Measurements from ENCODE around the gene SCUBE3.

Gene SCUBE3

GRCh38 chr6:35174088-35174434 is 39.7 kb upstream of the SCUBE3 start:
- ChIA-PET POLR2A (no interaction called here), CTCF (no interaction called here)
- DNase-seq (ENCODE audit: extremely low spot score): no peak
- TF ChIP-seq, protein P1, sequence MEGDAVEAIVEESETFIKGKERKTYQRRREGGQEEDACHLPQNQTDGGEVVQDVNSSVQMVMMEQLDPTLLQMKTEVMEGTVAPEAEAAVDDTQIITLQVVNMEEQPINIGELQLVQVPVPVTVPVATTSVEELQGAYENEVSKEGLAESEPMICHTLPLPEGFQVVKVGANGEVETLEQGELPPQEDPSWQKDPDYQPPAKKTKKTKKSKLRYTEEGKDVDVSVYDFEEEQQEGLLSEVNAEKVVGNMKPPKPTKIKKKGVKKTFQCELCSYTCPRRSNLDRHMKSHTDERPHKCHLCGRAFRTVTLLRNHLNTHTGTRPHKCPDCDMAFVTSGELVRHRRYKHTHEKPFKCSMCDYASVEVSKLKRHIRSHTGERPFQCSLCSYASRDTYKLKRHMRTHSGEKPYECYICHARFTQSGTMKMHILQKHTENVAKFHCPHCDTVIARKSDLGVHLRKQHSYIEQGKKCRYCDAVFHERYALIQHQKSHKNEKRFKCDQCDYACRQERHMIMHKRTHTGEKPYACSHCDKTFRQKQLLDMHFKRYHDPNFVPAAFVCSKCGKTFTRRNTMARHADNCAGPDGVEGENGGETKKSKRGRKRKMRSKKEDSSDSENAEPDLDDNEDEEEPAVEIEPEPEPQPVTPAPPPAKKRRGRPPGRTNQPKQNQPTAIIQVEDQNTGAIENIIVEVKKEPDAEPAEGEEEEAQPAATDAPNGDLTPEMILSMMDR (IDR thresholded peaks at IDR 0.05; ENCODE audit: control extremely low read depth, extremely low read depth, low read depth, missing control alignments): no peak

DNA sequence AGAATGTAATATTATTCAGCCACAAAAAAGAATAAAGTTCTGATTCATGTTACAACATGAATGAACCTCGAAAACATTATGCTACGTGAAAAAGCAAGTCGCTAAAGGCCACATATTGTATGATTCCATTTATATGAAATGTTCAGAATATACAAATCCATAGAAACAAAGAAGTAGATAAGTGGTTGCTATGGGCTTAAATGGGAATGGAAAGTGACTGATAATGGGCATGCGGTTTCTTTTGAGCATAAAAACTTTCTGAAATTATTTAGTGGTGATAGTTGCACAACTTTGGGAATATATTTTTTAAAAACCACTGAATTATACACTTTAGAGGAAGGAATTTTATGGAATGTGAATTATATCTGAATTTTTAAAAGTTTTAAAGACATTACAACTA is 39.3 kb upstream of the SCUBE3 start:
- no peak for DNase-seq (ENCODE audit: extremely low spot score)
- TF ChIP-seq, protein P1 (IDR thresholded peaks at IDR 0.05; ENCODE audit: control extremely low read depth, extremely low read depth, low read depth, missing control alignments): no peak
- ChIA-PET CTCF (interaction anchor here (1.2 to 1.5 kb wide), 2 partner anchors 35 to 67 kb away, joined by 3 to 4 read pairs; no protein-coding TSS in a partner anchor), POLR2A (no interaction called here)

- TF ChIP-seq, protein P1 (IDR thresholded peaks at IDR 0.05; ENCODE audit: control extremely low read depth, extremely low read depth, low read depth, missing control alignments): no peak
- CTCF ChIA-PET: interaction anchor here (1.0 kb wide), 1 partner anchor 29 kb away, joined by 7 read pairs; no protein-coding TSS in a partner anchor
- no peak for DNase-seq (ENCODE audit: extremely low spot score)
- POLR2A ChIA-PET: interaction anchor here (0.7 kb wide), 1 partner anchor 184 kb away, joined by 5 read pairs; no protein-coding TSS in a partner anchor
Observed at GRCh38 chr6:35176301-35177024, 37.3 kb upstream of the SCUBE3 start.

DNA sequence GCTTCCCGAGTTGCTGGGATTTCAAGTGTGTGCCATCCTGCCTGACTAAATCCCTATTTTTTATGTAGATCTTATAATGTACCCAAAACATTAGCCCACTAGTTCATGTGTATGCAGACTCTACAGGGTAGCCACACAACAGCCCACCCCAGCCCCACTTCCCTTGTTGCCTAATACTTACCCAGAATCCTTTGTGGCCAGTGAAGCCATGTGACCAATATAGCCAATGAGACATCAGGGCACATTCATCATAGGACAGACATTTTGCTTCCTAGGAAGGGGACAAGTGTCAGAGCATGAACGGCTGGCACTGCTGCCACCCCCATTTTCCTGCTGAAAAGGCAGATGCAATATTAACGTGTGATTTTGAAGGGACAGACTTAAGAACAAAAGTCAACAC is 36.6 kb upstream of the SCUBE3 start:
- ChIA-PET POLR2A (no interaction called here), CTCF (interaction anchor here (1.0 kb wide), 1 partner anchor 28 kb away, joined by 7 read pairs; no protein-coding TSS in a partner anchor)
- DNase-seq (ENCODE audit: extremely low spot score): no peak

GRCh38 chr6:35177596-35177995 is 36.2 kb upstream of the SCUBE3 start:
- TF ChIP-seq, protein P1 (IDR thresholded peaks at IDR 0.05; ENCODE audit: control extremely low read depth, extremely low read depth, low read depth, missing control alignments): no peak
- no peak for DNase-seq (ENCODE audit: extremely low spot score)
- ChIA-PET CTCF (no interaction called here), POLR2A (no interaction called here)

More for the DNA sequence above, 36.6 kb upstream of the SCUBE3 start:
- TF ChIP-seq, protein P1 (IDR thresholded peaks at IDR 0.05; ENCODE audit: control extremely low read depth, extremely low read depth, low read depth, missing control alignments): no peak

GRCh38 chr6:35178012-35178411 is 35.7 kb upstream of the SCUBE3 start:
- CTCF ChIA-PET: interaction anchor here (2.2 to 2.3 kb wide), 2 partner anchors 27 to 31 kb away, joined by 6 to 10 read pairs; no protein-coding TSS in a partner anchor
- TF ChIP-seq, protein P1 (IDR thresholded peaks at IDR 0.05; ENCODE audit: control extremely low read depth, extremely low read depth, low read depth, missing control alignments): no peak
- POLR2A ChIA-PET: no interaction called here
- no peak for DNase-seq (ENCODE audit: extremely low spot score)

Data from GM10248 (cell line).